Stimulated activated CD8-positive, alpha-beta memory T cell treated with anti-CD3 and anti-CD28 coated beads, Interleukin-15, amount 100 ng/mL, for 24 hours (primary cell): ENCODE results near the gene PLRG1.
"Not testable (repeated sequence)": the region's sequence is repeated elsewhere in the genome, so short reads cannot be mapped to it uniquely, and the experiment has no call there.

Experiments used
- DNase-seq: peaks from one replicate; pipeline ENCODE4 v3.0.0-alpha.2; 2020; ENCODE audit warnings: low read depth

PLRG1 gene

DNA sequence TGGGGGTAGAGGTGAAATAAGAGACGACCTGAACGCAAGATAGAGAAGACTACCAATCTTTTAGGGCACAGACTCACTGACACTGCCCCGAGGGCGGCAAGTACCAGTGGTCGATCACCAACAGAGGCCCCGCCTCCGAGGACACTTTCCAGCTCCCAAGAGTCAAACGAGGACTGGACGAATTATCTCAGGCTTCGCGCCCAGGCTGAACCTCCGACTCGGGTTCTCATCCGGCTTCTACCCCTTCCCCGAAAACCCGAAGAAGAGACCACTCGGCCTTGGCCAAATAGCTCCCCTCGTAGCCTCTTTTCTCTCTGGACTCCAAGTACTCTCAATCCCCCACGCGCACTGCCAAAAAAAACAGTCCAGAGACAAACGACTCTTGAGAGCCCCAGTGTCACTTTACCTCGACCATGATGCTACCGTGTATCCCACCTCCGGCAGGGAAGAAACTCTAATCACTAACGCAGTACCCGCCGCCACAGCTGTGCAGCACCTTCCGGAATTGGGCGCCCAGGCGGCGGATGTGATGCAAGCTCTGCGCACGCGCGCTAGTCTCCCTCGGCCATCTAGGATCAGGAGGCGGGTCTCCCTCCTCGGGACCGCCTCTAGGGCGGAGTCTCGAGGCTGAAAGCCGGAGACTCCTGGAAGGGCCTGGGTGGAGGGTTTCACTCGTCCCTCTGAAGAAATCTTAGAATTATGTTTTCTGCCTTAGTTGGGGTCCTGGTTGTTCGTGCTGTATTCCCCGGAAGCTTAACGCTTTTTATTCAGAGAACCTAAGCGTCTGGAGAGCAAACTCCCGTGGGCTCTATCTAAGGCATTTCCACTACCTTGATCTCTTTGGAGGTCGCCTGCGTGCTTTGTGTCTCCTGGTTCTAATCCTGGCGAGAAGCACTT lies at the start of gene PLRG1:
PLRG1 (minus strand) TSS at position 507 of the 897 bp plus-strand sequence; CDS start at position 415, 92 bp downstream.
- DNase-seq, result peak; percentile 94

DNA sequence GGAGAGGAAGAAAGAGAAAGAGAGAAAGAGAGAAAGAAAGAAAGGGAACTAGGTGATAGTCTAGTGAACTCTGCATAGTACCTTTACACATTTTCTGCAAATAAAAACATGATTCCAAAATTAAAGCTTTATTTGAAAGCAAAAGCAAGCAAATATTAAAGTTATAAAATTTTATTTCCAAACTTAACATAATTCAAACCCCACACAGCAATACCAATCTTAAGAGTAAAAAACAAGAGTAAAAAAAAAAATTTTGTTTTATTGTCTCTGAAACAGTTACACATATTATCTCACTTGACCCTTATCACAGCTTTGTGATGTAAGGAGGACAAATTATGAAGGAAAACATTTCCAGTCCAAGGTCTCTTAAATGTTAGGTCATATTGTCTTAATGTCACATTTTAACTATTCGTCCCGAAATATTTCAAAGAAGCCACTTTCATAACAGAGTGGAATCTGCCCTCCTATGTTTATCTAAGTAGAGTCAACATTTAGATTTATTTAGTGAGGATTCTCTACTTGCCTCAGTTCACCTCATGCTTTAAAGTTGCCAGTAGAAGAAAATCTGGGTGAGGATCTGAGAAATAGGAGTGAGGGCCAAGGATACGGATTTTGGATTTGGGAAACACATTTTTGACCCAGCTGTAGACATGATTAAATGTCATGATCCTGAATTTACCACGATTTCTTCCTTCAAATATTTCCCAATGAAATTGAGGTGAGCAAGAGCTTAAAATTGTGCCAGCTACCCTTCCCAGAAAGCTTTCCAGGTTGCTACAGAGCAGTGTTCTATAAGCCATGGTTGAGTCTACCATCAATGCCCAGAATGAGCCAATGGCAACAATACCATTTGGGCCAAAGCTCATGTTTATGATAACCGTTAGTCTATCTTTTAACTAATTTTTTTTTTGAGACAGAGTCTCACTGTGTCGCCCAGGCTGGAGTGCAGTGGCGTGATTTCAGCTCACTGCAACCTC lies 47.9 kb upstream of the PLRG1 start:
- DNase-seq, result no peak

DNA sequence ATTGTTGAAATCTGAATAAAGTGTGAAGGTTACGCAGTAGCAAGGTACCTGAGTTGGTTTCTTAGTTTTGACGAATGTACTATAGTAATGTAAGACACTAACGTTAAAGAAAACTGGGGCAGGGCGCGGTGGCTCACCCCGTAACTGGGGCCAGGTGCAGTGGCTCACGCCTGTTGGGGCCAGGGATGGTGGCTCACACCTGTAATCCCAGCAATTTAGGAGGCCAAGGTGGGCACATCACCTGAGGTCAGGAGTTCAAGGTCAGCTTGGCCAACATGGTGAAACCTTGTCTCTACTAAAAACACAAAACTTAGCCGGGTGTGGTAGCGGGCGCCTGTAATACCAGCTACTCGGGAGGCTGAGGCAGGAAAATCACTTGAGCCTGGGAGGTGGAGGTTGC lies 47.1 kb upstream of the PLRG1 start:
- not testable (repeated sequence) for DNase-seq

DNA sequence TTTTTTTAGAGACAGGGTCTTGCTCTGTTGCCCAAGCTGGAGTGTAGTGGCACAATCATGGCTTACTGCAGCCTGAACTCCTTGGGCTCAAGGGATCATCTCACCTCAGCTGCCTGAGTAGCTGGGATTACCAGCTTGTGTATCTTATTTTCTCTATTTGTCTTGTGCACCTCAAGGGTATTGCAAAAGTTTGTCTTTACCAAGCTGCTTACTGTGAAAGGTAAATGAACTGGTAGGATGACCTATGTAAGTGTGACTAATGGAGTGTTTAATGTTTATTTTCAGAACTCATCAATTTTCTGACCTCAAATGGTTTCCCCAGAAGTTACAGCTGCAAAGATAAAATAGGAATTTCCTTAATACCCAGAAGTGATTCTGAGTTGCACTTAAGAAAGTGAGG lies 45.6 kb upstream of the PLRG1 start:
- no peak for DNase-seq

DNA sequence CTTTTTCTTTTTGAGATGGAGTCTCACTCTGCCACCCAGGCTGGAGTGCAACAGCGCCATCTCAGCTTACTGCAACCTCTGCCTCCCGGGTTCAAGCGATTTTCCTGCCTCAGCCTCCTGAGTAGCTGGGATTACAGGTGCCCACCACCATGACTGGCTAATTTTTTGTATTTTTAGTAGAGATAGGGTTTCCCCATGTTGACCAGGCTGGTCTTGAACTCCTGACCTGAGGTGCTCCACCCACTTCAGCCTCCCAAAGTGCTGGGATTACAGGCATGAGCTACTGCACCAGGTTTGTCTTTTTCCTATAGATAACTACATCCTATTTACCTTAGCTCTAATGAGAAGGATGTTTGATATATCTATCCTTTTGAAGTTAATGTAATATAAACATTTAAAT lies 44.1 kb upstream of the PLRG1 start:
- DNase-seq, result not testable (repeated sequence)

DNA sequence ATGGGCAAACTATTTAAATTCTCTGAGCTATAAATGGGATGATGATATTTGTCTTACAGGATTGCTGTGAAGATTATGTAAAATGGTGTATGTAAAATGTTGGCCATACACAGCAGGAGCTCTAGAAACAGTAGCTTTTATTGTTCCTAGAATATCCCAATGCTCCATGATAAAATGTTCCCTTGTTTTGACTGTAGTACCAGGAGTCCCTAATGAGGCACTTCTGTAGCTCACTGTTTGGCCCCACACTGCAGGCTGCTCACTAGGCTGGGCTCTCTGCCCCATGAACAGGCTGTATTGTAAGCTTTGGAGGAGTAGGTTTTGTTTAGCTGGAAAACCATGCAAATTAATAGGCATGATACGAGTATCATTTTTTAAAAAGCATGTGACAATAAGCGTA lies 43.7 kb upstream of the PLRG1 start:
- DNase-seq, result no peak

DNA sequence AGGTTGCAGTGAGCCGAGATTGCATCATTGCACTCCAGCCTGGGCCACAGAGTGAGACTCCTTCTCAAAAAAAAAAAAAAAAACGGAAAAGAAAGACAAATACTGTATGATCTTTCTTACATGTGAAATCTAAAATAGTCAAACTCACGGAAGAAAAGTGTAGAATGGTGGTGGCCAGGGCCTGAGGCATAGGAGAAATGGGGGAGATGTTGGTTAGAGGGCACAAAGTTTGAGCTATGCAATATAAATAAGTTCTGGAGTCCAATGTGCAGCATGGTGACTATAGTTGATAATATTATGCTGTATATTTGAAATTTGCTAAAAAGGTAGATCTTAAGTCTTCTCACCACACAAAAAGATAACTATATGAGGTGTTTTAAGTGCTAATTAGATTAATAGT lies 41.7 kb upstream of the PLRG1 start:
- no peak for DNase-seq

DNA sequence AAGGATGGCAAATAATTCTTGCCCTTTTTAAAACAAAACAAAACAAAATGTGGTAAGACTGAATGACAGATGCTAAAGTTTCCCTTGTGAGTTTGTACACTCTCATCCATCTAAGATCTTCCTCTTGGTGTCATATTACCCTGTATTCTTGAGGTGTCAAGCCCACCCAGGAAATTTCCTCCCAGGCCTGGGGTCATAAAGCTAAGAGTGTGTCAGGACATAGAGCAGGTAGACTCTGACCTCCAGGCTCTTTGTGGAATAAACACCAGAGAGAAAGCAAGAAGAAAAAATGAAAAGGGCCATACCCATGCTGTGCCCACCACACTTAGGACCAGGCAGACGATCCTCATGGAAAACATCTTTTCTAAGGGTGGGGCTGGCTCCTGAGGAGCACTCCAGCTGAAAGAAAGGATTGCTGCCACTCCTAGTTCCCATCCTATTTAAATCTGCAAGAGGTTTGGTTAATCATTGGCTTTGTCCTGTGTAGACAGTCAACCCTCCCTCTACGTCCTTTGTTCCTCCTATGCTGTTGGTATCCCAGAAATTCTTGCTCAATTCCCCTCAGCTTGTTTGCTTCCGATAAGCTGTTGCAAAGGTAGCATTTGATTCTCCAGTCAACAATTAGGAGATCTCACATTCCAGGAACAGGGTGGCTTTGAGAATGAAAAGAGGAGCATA lies 40.3 kb upstream of the PLRG1 start, which contains the start of gene FGA:
FGA (minus strand) TSS at position 414 of the 678 bp plus-strand sequence; CDS start at position 359, 55 bp downstream.
- DNase-seq, result no peak

DNA sequence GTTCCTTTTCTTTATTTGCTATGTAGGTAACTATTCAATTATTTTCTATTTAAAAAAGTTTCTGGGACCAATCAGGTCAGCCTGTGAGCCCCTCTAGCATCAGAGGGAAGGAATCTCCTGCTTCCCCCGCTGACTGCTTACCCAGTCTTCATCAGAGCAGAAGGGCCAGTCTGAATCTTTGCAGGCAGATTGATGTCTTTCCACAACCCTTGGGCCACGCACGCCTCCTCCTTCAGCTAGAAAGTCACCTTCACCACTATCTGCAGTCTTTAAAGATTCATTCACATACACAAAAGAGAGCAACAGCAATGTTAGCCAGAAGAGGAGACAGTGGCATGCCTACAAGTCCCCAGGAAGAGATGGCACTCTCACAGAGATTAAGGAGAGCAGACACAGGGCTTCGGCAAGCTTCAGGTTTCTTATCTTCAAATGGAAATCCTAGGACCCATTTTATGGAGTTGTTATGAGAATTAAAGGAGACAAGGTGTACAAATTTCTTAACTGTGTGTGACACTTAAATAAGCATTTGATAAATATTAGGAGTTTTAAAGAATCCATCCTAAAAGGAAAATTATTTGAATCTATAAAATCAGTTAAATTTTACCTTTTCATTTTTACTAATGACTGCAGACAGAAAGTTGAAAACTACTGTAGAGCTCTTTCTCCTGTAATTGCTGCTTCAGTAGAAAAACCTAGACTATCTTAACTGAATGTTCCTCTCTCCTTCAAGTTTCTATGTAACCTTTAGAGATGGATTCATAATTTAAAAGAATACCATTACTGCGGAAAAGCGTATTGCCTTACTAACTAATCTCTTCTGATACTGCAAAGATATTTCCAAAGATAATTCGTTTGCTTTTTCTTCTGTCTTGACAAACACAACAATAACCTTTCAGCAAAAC lies 39.3 kb upstream of the PLRG1 start:
- DNase-seq, result no peak

DNA sequence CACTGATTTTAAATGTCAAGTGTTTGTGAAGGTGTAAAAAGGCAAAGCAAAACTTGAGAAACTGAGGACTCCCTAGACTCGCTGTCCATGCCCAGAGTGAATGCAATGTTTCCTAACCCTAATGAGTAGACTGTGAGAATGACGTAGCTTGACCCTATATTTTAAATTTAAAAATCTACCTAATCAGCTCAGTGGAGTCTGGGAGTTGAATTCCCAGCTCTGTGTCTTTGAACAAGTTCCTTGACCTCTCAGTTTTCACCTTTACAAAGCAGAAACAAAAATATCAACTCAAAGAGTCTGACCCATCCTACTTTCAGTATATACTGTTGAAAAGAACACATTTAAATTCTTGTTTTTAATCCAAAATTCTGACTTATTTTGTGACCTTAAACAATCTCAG lies 38.0 kb upstream of the PLRG1 start:
- no peak for DNase-seq

DNA sequence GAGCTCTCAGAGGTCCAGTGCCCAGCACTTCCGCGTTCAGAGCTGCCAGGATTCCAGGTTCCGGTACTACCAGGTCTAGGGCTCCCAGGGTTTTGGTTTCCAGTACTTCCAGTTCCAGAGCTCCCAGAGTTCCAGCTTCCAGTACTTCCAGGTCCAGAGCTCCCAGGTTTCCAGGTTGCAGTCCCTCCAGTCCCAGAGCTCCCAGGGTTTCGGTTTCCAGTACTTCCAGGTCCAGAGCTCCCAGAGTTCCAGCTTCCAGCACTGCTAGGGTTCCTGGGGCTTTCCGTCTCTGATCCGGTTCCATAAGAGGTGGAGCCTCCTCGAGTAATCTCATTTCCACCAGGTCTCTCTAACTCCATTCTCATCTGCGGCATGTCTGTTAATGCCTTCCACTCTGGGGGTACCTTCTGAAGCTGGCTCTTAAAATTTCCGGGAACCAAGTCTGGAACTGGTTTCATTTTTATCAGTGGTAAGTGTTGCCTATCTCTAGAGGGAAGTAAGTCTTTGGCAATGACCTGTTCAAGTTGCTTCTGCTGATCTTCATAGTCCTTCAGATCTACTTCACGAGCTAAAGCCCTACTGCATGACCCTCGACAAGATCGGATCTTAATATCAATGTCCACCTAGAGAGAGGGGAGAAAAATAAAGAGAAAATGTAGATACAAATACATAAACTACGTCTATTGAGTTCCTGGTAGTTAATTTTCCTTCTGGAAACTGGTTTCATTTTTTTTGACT lies 36.3 kb upstream of the PLRG1 start:
- DNase-seq, result no peak

DNA sequence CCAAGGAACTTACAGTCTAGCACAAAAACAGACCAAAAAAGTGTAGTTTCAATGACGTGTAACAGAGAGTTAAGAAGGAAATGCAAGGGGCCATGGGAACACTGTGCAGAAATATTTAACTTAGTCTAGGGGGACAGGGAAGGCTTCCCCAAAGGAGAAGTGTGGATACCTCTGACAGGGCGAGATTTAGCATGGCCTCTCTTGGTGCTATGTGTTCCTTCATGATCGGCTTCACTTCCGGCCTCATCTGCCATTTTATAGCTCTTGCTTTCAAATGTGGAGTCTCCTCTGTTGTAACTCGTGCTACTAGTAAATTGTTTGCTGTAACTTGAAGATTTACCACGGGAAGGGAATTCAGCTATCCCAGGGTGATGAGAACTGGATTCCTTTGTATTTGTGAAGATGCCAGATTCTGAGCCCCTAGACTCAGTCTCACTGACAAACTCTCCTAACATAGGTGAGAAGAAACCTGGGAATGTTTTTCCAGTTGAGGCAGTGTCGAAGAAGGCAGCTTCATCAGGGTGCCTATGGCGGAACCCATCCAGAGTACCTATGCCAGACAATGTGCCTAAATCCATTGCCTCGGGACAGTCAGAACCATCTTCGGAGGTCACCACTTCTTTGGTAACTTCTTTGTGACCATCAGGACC lies 35.3 kb upstream of the PLRG1 start:
- DNase-seq, result no peak

DNA sequence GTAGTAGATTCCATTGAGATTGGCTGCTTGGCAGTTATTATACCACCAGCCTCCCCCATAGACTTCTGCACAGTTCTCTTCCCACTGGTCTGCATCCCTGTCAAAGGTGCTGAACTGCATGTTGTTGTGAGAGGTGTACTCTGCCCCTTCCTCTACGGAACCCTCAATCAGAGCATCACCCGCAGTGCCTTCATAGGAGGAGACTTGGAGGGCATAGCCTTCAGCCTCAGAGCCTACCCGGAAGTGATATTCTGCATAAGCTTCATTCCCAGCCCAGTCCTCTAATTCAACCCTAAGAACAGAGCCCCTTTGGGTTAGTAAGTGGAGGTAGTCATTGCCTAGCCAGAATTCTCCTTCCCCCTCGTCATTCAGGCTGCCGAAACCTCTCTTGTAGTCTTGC lies 34.1 kb upstream of the PLRG1 start:
- DNase-seq, result no peak

DNA sequence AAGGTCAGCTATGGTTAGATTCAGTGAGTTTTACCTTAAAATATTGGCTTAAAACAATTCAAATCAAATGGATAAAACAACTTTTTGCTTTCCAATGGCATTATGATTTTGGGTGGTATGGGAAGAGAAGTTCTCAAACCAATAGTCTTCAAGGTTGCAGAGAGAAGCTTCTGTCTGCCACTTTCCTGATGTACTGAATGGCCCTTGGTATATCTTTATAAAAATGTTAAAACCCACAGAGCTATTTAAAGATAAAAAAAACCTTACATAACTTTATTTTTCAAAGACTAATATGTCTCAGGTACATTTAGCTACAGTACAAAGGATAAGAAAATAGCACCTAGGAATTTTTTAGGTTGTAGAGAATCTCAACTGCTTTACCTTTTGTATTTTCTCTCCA lies 33.5 kb upstream of the PLRG1 start:
- no peak for DNase-seq

DNA sequence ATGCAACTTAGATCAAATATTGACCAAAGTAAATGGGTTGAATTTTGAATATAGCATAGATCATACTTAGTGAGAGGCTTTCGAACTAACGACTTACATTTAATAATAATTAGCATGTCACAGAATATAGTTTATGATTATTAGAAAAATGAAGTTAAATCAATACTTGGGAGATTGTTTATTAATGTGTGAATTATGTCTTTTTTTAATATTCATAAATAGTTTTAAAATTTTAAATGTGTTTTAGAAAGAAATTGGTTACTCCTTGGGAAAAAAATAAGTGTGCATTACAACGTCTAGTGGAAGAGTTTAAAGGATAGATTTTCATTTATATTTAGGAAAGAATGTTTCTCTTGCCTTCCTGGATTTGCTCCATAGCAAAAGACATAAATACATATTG lies 33.0 kb upstream of the PLRG1 start:
- DNase-seq, result no peak

DNA sequence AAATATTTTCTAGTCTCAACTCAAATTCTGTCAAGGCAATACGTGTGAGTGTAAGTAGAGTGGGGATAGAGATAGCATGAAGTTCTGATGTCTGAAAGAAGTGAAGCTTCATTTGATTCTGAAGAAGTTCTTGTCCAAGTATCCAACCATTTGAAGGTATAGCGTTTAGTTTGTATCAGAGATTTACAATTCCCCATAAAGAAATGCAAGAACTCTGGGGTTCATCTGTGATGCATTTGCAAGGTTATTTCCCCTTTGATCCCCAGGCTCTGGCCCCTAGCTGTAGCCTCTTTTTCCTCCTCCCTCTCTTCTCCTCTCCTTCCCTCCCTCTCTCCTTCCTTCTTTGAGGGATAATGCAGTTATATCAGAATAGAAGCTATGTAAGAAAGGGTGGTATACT lies 32.5 kb upstream of the PLRG1 start:
- DNase-seq, result no peak

DNA sequence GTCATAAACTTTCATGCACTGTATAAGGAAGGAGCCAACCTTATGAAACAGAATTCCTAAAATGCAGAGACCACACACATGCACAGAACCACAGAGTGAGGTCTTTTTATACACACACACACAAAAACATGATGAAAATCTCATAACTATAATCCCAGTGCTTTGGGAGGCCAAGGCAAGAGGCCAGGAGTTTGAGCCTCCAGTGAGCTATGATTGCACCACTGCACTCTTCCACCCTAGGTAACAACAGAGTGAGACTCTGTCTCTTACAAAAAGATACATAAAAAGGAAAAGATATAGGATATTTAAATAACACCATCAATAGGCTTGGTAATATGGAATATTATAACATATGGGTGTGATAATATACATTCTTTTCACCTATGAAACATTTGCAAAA lies 29.7 kb upstream of the PLRG1 start:
- DNase-seq, result no peak

DNA sequence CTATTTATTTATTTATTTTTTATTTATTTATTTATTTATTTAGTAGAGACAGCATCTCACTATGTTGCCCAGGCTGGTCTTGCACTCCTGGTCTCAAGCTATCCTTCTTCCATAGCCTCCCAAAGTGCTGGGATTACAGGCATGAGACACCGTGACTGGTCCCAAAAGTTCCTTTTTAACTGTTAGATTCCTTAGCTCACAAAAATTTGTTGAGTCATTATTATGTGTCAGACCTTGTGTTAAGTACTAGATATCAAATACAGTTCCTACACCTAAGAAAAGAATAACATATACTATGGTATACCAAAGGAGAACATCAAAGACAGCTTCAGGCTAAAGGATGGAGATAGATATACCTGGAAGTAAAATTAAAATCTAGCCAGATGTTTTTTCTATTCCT lies 28.7 kb upstream of the PLRG1 start:
- no peak for DNase-seq

DNA sequence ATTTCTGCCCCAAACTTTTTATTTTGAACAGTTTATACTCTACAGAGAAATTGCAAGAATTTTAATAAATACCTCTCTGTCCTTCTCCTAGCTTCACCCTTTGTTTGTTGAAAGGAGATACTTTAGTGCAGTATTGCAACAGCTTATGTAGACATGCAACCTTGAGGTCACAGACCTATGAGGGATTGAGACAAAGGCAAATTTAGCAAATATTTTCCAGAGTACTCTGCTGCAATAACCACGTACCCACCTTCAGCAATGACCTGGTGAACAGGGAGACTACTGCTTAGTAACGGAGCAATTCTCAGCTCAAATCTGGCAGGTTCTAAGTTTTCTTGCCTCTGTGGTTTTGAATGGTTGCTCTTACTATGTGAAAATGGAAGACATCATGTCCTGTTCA lies 27.1 kb upstream of the PLRG1 start:
- no peak for DNase-seq

DNA sequence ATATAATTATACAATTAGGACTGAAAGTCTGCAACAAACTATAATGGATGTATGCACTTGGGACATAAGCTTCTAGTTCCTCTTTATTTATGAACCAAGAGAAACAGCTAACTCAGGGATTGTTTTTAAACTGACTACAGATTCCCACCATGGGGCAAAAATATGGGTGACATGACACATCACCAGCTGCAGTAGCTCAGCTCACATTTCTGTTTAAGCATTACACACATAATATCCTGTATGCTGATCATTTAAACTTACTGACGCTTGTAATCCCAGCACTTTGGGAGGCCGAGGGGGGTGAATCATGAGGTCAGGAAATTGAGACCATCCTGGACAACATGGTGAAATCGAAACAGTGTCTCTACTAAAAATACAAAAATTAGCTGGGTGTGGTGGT lies 24.1 kb upstream of the PLRG1 start:
- DNase-seq, result no peak
